ENCODE data around the gene HEXD.

The HEXD gene

DNA sequence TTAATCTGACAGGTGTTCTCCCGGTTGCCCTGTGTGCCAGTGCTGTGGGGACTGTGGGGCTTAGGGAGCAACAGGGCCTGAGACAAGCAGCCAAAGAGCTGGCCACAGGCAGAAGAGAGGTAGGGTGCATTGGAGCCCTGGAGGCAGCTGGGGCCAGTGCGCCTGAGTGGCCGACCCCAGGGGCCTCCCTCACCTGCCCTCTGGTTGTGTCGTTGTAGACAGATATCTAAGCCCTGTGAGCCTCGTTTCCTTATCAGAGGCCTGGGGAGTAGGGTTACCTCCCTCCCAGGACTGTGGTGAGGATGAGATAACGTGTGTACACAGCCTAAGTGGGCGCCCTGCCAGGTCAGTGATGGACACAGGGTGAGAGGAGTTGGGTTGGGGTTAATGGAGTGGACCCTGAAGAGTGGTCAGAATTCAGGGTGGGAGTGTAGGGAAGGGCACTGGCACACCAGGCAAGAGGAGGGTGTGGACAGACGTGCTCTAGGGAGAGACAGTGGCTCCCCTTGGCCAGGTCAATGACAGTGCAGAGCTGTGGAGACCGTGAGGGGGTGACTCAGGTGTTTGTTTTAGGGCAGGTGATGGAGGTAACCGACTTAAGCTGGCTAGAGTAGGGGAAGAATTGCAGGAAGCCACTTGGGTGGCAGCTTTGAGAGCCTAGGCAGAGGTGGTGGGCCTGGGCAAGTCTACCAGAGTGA is 43.8 kb downstream of the HEXD start:
- DNase-seq: no peak

DNA sequence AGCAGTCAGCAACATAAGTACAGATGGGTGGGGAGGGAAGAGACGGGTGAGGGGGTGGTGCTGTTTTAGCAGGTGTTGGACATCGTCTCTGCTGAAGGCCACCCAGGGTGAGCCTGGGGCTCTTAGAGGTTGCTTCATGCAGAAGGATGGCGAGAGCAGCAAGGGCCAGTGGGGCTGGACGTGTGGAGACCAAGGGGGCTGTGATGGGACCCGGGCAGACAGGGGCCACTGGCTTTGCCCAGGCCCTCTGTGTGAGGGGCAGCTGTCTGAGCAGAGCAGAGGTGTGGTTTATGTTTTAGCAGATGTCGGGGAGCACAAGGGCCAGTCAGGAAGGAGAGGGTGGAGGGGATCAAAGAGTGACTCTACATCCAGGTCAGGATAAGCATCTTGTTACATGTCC is 45.2 kb downstream of the HEXD start:
- no peak for DNase-seq

DNA sequence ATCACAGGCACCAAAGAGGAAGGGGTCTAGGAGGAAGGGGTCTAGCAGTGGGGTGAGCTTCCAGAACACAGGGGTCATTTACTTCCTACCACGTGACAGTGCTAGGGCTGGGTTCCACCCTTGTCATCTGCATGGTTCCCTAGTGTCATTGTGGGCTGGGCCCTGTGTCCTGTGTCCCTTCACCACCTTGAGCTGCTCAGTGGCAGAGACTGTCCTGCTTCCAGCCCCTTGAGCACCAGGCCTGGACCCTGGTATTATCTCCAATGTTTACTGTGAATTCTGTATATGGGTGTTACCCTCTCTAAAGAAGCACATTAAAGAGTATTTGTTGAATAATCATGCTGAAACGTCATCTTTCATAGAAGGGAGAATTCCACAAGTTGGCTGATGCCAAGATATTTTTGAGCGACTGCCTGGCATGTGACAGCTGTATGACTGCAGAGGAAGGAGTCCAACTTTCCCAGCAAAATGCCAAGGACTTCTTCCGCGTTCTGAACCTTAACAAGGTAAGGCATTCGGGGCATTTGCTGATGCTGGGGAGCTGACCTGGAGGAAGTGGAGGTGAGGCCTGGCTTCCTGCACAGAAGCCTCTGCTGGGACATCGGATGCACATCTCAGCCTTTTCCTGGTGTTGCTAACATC is 45.9 kb downstream of the HEXD start:
- no peak for DNase-seq

- no peak for DNase-seq
These were observed 46.4 kb downstream of the HEXD start for GRCh38 chr17:82464567-82464929.

DNA sequence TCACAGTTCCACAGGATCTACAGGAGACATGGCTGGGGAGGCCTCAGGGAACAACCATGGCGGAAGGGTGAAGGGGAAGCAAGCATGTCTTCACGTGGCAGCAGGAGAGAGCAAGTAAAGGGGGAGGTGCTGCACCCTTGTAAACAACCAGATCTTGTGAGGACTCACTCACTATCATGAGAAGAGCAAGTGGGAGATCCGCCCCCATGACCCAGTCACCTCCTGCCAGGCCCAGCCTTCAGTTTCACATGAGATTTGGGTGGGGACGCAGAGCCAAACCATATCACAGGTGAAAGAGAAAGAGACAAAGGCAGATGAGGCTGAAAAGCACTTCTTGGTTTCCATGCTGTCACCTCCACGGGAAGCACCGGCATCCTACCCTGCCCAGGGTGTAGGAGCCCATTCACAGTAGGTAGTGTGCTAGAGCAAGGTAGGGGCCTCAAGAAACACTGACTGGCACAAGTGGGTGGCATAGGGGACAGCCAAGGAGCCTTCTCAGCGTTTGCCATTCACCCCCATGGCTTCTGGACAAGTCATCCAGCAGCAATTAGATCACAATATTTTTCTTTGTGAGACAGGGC is 47.0 kb downstream of the HEXD start:
- DNase-seq: no peak

GRCh38 chr17:82468692-82469091 is 50.5 kb downstream of the HEXD start:
- no peak for DNase-seq

DNA sequence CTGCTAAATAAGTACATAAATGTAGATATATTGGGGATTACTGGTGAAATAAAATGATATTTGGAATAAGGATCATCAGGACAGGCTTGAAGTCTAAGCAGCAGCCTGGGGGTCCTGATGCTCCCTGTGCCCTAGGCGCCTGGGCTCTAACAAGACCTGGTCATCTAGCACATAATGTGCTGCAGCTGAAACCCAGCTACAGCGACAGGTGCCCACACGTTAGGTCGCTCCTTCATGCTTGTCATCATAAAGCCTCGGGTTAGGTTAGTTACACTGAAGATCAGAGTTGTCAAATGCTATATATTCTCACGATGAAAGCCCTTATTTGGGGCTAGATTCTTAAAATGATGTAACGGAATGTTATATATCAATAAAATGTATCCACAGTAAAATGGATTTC is 51.9 kb downstream of the HEXD start:
- no peak for DNase-seq

GRCh38 chr17:82474223-82475010 is 56.3 kb downstream of the HEXD start:
- no peak for DNase-seq

- no peak for DNase-seq
These were observed 57.3 kb downstream of the HEXD start for GRCh38 chr17:82475458-82475857.

- DNase-seq: no peak
These were observed 59.8 kb downstream of the HEXD start for GRCh38 chr17:82477934-82478333.

GRCh38 chr17:82479602-82480001 is 61.5 kb downstream of the HEXD start:
- no peak for DNase-seq

- no peak for DNase-seq
These were observed 62.2 kb downstream of the HEXD start for GRCh38 chr17:82480318-82480717.

GRCh38 chr17:82483204-82483660 is 65.1 kb downstream of the HEXD start:
- DNase-seq: no peak

- no peak for DNase-seq
These were observed 65.7 kb downstream of the HEXD start for GRCh38 chr17:82483836-82484235.

DNA sequence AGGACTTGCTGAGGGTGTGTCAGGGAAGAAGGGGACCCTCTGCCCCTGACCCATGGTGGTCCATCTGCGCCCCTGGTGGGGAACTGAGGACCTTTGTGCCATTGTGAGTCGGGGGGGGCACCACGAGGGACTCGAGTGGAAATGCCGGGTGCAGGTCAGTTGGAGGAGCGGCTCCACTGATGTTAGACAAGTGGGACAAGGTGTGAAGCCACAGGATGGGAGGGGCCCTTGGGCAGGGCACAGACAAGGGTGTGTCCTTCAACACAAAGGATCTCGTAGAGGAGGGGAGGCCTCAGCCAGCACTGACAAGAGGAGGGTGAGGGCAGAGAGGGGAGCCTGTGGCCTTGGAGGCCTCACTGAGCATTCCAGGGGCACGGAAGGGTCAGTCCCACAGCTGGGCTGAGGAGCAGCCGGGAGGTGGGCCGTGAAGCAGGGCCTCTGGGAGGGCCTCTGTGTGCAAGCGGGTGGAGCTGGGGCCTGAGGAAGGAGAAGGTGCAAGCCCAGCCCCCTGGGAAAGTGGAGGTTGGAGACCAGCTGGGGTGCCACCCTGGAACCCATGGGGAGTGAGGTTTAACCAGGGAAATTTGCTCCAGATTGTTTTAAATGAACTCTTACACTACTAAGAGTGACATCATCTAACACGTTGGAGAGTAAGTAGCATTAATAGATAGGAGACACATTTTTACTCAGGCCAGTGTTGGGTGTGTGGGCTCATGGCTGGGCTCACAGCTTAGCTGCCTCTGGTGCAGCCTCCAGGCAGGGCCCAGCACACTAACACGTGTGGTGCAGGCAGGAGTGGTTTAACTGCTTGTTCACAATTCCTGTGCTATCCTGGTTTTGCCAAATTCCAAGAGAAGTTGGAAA is 68.3 kb downstream of the HEXD start:
- no peak for DNase-seq

DNA sequence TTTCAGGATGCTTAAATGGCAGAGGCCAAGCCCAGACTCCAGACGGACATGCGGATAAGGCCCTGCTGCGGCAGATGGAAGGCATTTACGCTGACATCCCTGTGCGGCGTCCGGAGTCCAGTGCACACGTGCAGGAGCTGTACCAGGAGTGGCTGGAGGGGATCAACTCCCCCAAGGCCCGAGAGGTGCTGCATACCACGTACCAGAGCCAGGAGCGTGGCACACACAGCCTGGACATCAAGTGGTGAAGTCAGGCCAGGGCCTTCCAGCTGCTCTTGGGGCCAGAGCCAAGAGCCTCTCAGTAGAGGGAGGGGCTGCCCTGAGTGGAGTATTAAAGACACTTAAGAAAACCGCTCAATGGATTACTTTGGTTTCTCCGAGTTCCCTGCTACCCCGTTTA is 69.8 kb downstream of the HEXD start:
- no peak for DNase-seq

GRCh38 chr17:82489117-82489516 is 71.0 kb downstream of the HEXD start:
- no peak for DNase-seq

GRCh38 chr17:82489851-82490511 is 71.8 kb downstream of the HEXD start:
- no peak for DNase-seq

DNA sequence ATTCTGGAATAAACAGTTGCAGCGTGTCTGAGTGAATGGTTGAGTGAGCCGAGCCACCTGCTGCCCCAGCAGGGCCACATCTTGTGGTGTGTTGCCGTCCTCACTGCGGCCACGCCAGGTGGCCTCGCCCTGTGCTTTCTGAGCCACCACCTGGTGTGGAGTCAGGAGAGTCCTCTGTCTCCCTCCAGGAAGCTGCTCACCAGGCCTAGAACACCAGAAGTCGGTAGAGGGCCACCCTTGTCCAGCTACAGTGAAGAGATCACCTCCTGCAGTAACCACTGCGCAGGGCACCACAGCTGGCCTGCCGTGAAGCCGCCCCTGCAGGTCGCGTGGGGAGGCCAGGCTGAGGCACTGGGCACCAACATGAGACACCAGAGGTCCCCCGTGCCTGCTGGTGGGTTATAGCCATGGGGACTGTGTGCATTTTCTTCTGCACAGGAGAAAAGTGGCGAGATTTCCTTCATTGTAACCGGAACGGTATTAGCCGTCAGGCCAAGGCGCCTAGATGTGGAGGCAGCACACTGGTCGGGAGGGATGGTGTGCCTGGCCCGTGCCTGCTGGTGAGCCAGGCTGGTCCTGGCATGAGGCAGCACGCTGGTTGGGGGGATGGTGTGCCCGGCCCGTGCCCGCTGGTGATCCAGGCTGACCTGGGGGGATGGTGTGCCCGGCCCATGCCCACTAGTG is 72.5 kb downstream of the HEXD start:
- DNase-seq: no peak

DNA sequence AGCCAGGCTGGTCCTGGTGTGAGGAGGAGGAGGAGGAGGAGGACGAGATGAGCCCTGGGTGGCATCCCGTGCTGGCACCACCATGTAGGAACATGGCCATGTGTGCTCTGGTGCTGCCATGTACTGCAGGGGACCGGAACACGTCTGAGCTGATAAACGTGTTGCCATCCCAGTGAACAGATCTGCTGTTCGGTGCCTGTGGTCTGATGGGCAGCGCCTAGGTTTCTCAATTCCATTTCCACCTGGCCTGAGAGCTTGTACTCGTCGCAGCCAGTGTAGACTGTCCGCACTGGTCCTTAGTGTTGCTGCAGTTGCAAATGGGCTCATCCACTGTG is 73.0 kb downstream of the HEXD start:
- DNase-seq: no peak

- no peak for DNase-seq
These were observed 73.4 kb downstream of the HEXD start for GRCh38 chr17:82491533-82491932.
